HCT116 (cell line): ENCODE measurements around the gene MAGEA8. TPM values are rescaled to one million over a fixed set of nuclear protein-coding genes. Genes with fewer than 3 reads are reported as not detected.

Source experiments
- ATAC-seq: fragments of 200-7000 bp; cut with Tn5 transposase; 2 replicates; pipeline ENCODE4 v1.9.1; 2020; ENCODE audit warnings: mild to moderate bottlenecking, moderate library complexity
- BruUV-seq: library from RNA; stranded (reverse); fragments of 400-500 nt; replicated peaks from 2 replicates; lab custom pipeline; 2021; lab: Mats Ljungman, UMichigan
- CTCF ChIA-PET: fragments of 300-600 bp; sonication (Branson Sonifier 250); formaldehyde crosslinking; loops from one replicate; lab custom pipeline; 2021; ENCODE audit warnings: antibody characterized with exemption; lab: Charles Lee
- POLR2A ChIA-PET: fragments of 300-600, 350-600 bp; sonication (Branson Sonifier 250); formaldehyde crosslinking; loops from one replicate; lab custom pipeline; 2021; ENCODE audit warnings: antibody characterized with exemption; lab: Charles Lee
- RAD21 ChIA-PET, 2 experiments: fragments of 300-600 bp; sonication (Branson Sonifier 250); formaldehyde crosslinking; loops; one replicate each; lab custom pipeline; 2023; ENCODE audit warnings: low total read pairs in 2 of 2; ENCODE audit not compliant: uncharacterized antibody in 2 of 2, unreplicated experiment in 2 of 2, low non-redundant PET in 1 of 2; lab: Charles Lee
- DNase-seq: peaks from one replicate; pipeline ENCODE4 v3.0.0-alpha.2; 2010; ENCODE audit warnings: low read depth, low spot score
- H2AFZ ChIP-seq: fragments of 200-600 bp; shearing (Covaris generic), sonication (generic); 2 replicates; pipeline ENCODE4 v1.6.1; 2017; ENCODE audit warnings: low read depth, mixed run types, mixed read lengths, antibody characterized with exemption, low read length; ENCODE audit not compliant: poor library complexity, severe bottlenecking
- H3K27ac ChIP-seq: 2 replicates; pipeline ENCODE4 v1.5.1; 2012; ENCODE audit warnings: low read depth, low read length
- H3K27me3 ChIP-seq: fragments of 200-600 bp; sonication (generic); 2 replicates; pipeline ENCODE4 v1.6.1; 2016; ENCODE audit warnings: mixed run types, low read length, mixed read lengths; ENCODE audit not compliant: insufficient read depth
- H3K36me3 ChIP-seq, 2 experiments: fragments of 200-500 bp in 1 of 2; fragments of 200-600 bp in 1 of 2; sonication (Bioruptor generic) in 1 of 2; sonication (generic) in 1 of 2; 2 replicates each; pipeline versions ENCODE4 v1.5.1 to v1.6.1; 2014 to 2016; ENCODE audit warnings: low read length in 2 of 2, inconsistent platforms in 1 of 2, mixed read lengths in 1 of 2, mixed run types in 1 of 2; ENCODE audit not compliant: insufficient read depth in 2 of 2, control insufficient read depth in 1 of 2
- H3K4me1 ChIP-seq, 2 experiments: fragments of 200-600 bp in 1 of 2; sonication (generic) in 1 of 2; 2 replicates each; pipeline versions ENCODE4 v1.5.1 to v1.6.1; 2012 to 2017; ENCODE audit warnings: low read length in 2 of 2, inconsistent platforms in 1 of 2, mild to moderate bottlenecking in 1 of 2, mixed read lengths in 1 of 2, mixed run types in 1 of 2, moderate library complexity in 1 of 2; ENCODE audit not compliant: insufficient read depth in 2 of 2, control insufficient read depth in 1 of 2
- H3K4me2 ChIP-seq: fragments of 200-600 bp; sonication (generic); 2 replicates; pipeline ENCODE4 v1.6.1; 2017; ENCODE audit warnings: mixed run types, low read length, mixed read lengths
- H3K4me3 ChIP-seq, 2 experiments: fragments of 200-600 bp in 1 of 2; sonication (generic) in 1 of 2; replicated peaks in 1 of 2; 2 replicates each; pipeline ENCODE4 v1.5.1; 2011 to 2016; ENCODE audit warnings: low read length in 2 of 2, control low read depth in 1 of 2, low read depth in 1 of 2, mild to moderate bottlenecking in 1 of 2, mixed read lengths in 1 of 2, mixed run types in 1 of 2
- H3K79me2 ChIP-seq: fragments of 200-600 bp; sonication (generic); 2 replicates; pipeline ENCODE4 v1.6.1; 2017; ENCODE audit warnings: mild to moderate bottlenecking, mixed run types, low read length, moderate library complexity, mixed read lengths; ENCODE audit not compliant: insufficient read depth
- H3K9ac ChIP-seq: fragments of 200-600 bp; sonication (generic); 2 replicates; pipeline ENCODE4 v1.6.1; 2016; ENCODE audit warnings: low read length, mixed read lengths
- H3K9me2 ChIP-seq: fragments of 200-600 bp; sonication (generic), shearing (Covaris generic); 2 replicates; pipeline ENCODE4 v1.6.1; 2017; ENCODE audit warnings: mixed run types, mild to moderate bottlenecking, moderate library complexity; ENCODE audit not compliant: insufficient read depth
- H3K9me3 ChIP-seq, 2 experiments: fragments of 200-500 bp in 1 of 2; fragments of 200-600 bp in 1 of 2; sonication (Bioruptor generic) in 1 of 2; sonication (generic) in 1 of 2; 2 replicates each; pipeline ENCODE4 v1.6.1; 2014 to 2017; ENCODE audit warnings: low read length in 2 of 2, mixed read lengths in 2 of 2, inconsistent platforms in 1 of 2, low read depth in 1 of 2, mild to moderate bottlenecking in 1 of 2, mixed run types in 1 of 2, moderate library complexity in 1 of 2; ENCODE audit not compliant: control insufficient read depth in 1 of 2, insufficient read depth in 1 of 2
- H4K20me1 ChIP-seq: fragments of 200-600 bp; sonication (generic), shearing (Covaris generic); 2 replicates; pipeline ENCODE4 v1.6.1; 2017; ENCODE audit warnings: mixed run types, mild to moderate bottlenecking, moderate library complexity; ENCODE audit not compliant: insufficient read depth
- CBX3 ChIP-seq: IDR thresholded peaks from 2 replicates; pipeline ENCODE4 v1.6.1; 2012; ENCODE audit warnings: low read depth
- EGR1 ChIP-seq: IDR thresholded peaks from 2 replicates; pipeline ENCODE4 v1.6.1; 2012; ENCODE audit warnings: low read depth
- ELF1 ChIP-seq: IDR thresholded peaks from 2 replicates; pipeline ENCODE4 v1.6.1; 2012; ENCODE audit warnings: low read depth, borderline replicate concordance
- FOSL1 ChIP-seq: IDR thresholded peaks from 2 replicates; pipeline ENCODE4 v1.6.1; 2012; ENCODE audit warnings: low read depth
- SRF ChIP-seq: IDR thresholded peaks from 2 replicates; pipeline ENCODE4 v1.6.1; 2012; ENCODE audit warnings: low read depth
- TCF7L2 ChIP-seq: IDR thresholded peaks from 2 replicates; pipeline ENCODE4 v1.7.0; 2011; ENCODE audit warnings: borderline replicate concordance, inconsistent platforms; ENCODE audit not compliant: insufficient read depth, insufficient read length; ENCODE audit errors: extremely low read depth
- ZFX ChIP-seq: fragments of 450-650 bp; IDR thresholded peaks from 2 replicates; pipeline ENCODE4 v1.6.1; 2017
- ZNF274 ChIP-seq: fragments of 200-500 bp; sonication (Bioruptor generic); IDR thresholded peaks from 2 replicates; pipeline ENCODE4 v1.6.1; 2014; ENCODE audit warnings: mild to moderate bottlenecking, low read depth, low read length, inconsistent platforms
- intact Hi-C: fragments of 100-400 bp; cut with micrococcal nuclease; formaldehyde crosslinking; loops from 2 replicates; pipeline ENCODE4 v1.10.0; 2022
- total RNA-seq: library from RNA; stranded (reverse); gene quantifications from one replicate; pipeline ENCODE4 v1.2.1, GENCODE V29; 2021; ENCODE audit not compliant: unreplicated experiment
- TF ChIP-seq, protein P1 (sequence below), 3 experiments: fragments of 200-600 bp in 1 of 3; sonication (generic) in 1 of 3; IDR thresholded peaks in 2 of 3; conservative IDR thresholded peaks in 1 of 3; 2 replicates each; pipeline ENCODE4 v1.5.1; 2012 to 2017; ENCODE audit warnings: low read depth in 2 of 3, low read length in 2 of 3, antibody characterized with exemption in 1 of 3, borderline replicate concordance in 1 of 3, control low read depth in 1 of 3, mild to moderate bottlenecking in 1 of 3, mixed read lengths in 1 of 3, mixed run types in 1 of 3, moderate library complexity in 1 of 3; ENCODE audit not compliant: insufficient read depth in 1 of 3
- TF ChIP-seq, protein P2 (sequence below): IDR thresholded peaks from 2 replicates; pipeline ENCODE4 v1.6.1; 2012
- TF ChIP-seq, protein P3 (sequence below): IDR thresholded peaks from 2 replicates; pipeline ENCODE4 v1.6.1; 2011; ENCODE audit warnings: mild to moderate bottlenecking, low read length, moderate library complexity; ENCODE audit not compliant: insufficient replicate concordance; ENCODE audit errors: extremely low read depth

MAGEA8 gene
- total RNA-seq, 1 experiment from 2014 or later, result not detected

DNA sequence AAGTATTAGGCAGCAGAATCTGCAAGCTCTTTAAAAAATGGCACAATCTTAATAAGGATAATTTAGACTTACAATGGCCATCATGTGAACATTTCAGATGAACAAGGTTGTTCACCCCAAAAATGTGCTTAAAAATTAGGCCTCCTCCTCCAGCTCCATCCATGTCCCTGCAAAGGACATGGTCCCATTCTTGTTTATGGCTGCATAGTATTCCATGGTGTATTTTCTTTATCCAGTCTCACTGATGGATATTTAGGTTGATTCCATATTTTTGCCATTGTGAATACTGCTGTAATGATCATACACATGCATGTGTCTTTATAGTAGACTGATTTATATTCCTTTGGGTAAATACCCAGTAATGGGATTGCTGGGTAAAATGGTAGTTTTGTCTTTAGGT lies 29.1 kb upstream of the MAGEA8 start:
- H3K27ac ChIP-seq, result no peak overlapping the region
- no peak overlapping the region for H3K4me2 ChIP-seq
- CTCF ChIA-PET, result no interaction called here
- TF ChIP-seq, protein P1, sequence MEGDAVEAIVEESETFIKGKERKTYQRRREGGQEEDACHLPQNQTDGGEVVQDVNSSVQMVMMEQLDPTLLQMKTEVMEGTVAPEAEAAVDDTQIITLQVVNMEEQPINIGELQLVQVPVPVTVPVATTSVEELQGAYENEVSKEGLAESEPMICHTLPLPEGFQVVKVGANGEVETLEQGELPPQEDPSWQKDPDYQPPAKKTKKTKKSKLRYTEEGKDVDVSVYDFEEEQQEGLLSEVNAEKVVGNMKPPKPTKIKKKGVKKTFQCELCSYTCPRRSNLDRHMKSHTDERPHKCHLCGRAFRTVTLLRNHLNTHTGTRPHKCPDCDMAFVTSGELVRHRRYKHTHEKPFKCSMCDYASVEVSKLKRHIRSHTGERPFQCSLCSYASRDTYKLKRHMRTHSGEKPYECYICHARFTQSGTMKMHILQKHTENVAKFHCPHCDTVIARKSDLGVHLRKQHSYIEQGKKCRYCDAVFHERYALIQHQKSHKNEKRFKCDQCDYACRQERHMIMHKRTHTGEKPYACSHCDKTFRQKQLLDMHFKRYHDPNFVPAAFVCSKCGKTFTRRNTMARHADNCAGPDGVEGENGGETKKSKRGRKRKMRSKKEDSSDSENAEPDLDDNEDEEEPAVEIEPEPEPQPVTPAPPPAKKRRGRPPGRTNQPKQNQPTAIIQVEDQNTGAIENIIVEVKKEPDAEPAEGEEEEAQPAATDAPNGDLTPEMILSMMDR (IDR thresholded peaks at IDR 0.05 in 2 of 3, conservative IDR thresholded peaks at IDR 0.05 in 1 of 3; ENCODE audit: borderline replicate concordance in 1 of 3, insufficient read depth in 1 of 3, low read depth in 2 of 3, low read length in 2 of 3), result no peak
- no peak for TF ChIP-seq ZFX
- no peak for TF ChIP-seq SRF
- TF ChIP-seq TCF7L2, result no peak
- no peak for TF ChIP-seq ELF1
- no peak for TF ChIP-seq FOSL1
- no peak for TF ChIP-seq EGR1
- TF ChIP-seq, protein P2, sequence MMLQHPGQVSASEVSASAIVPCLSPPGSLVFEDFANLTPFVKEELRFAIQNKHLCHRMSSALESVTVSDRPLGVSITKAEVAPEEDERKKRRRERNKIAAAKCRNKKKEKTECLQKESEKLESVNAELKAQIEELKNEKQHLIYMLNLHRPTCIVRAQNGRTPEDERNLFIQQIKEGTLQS, result no peak
- TF ChIP-seq, protein P3, sequence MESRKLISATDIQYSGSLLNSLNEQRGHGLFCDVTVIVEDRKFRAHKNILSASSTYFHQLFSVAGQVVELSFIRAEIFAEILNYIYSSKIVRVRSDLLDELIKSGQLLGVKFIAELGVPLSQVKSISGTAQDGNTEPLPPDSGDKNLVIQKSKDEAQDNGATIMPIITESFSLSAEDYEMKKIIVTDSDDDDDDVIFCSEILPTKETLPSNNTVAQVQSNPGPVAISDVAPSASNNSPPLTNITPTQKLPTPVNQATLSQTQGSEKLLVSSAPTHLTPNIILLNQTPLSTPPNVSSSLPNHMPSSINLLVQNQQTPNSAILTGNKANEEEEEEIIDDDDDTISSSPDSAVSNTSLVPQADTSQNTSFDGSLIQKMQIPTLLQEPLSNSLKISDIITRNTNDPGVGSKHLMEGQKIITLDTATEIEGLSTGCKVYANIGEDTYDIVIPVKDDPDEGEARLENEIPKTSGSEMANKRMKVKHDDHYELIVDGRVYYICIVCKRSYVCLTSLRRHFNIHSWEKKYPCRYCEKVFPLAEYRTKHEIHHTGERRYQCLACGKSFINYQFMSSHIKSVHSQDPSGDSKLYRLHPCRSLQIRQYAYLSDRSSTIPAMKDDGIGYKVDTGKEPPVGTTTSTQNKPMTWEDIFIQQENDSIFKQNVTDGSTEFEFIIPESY, result no peak
- no peak for TF ChIP-seq ZNF274
- no peak for TF ChIP-seq CBX3
- H3K9me3 ChIP-seq, result no peaks in the 10 kb centered on the region
- H3K36me3 ChIP-seq, result no peaks in the 10 kb centered on the region
- H4K20me1 ChIP-seq, result no peaks in the 10 kb centered on the region
- RAD21 ChIA-PET, result no interaction called here
- no peaks in the 10 kb centered on the region for H3K9me2 ChIP-seq
- H3K4me1 ChIP-seq, result no peaks in the 10 kb centered on the region
- H3K79me2 ChIP-seq, result no peaks in the 10 kb centered on the region
- no peak overlapping the region for H3K9ac ChIP-seq
- DNase-seq (no peak), ATAC-seq (no peak)
- no peak overlapping the region for H3K4me3 ChIP-seq
- H3K27me3 ChIP-seq, result no peaks in the 10 kb centered on the region
- intact Hi-C loops, result no loop called here
- POLR2A ChIA-PET, result no interaction called here
- no peak overlapping the region for H2AFZ ChIP-seq
- no TSS peak for BruUV-seq
